Suppressor macrophage treated with lipopolysaccharide for 1 hour (primary cell): Measurements from ENCODE around the gene CUTA.

ENCODE experiments used
- DNase-seq, 3 donors: peaks; one replicate each; pipeline ENCODE4 v3.0.0-alpha.2; 2020 to 2022

CUTA gene

DNA sequence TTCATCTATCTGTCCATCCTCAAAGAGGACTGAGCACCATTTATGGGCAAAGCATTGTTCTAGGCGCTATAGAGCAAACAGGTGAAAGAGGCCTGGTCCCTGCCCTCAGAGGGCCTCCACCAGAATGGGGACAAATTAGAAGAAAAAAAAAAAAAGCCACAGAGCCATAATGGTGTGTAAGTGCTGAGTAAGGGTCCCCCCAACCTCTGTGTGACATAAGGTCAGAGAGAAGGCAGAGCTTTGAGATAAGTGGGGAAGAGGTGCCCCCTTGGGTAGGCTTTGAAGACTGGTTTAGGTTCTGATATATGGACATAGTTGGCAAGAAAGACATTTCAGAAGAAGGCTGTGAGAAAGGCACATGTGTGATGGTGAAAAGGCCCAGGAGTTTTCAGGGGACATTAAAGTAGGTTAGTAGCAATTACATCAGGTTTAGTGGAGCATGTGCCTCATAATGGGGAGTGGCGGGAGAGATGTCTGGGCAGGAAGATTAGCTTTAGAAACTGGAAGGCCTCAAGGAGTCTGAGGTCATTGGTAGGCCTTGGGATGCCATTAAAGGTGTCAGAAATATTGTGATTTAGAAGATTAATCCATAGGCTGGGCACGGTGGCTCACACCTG is 21.2 kb upstream of the CUTA start:
- no peak for DNase-seq

DNA sequence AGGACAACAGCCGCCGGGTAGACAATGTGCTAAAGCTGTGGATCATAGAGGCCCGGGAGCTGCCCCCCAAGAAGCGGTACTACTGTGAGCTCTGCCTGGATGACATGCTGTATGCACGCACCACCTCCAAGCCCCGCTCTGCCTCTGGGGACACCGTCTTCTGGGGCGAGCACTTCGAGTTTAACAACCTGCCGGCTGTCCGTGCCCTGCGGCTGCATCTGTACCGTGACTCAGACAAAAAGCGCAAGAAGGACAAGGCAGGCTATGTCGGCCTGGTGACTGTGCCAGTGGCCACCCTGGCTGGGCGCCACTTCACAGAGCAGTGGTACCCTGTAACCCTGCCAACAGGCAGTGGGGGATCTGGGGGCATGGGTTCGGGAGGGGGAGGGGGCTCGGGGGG is 19.8 kb upstream of the CUTA start:
- DNase-seq = no peak

DNA sequence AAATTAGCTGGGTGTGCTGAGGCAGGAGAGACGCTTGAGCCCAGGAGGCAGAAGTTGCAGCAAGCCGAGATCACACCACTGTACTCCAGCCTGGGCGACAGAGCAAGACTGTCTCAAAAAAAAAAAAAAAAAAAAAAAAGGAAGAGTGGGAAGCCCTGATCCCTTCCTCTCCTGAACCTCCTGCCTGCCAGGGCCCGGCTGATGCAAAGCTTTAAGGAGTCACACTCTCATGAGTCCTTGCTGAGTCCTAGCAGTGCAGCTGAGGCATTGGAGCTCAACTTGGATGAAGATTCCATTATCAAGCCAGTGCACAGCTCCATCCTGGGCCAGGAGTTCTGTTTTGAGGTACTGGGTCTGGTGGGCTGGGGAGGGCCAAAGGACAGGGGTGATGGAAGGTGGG is 17.1 kb upstream of the CUTA start:
- peak; percentile 65 to 79 (median 69) for DNase-seq

DNA sequence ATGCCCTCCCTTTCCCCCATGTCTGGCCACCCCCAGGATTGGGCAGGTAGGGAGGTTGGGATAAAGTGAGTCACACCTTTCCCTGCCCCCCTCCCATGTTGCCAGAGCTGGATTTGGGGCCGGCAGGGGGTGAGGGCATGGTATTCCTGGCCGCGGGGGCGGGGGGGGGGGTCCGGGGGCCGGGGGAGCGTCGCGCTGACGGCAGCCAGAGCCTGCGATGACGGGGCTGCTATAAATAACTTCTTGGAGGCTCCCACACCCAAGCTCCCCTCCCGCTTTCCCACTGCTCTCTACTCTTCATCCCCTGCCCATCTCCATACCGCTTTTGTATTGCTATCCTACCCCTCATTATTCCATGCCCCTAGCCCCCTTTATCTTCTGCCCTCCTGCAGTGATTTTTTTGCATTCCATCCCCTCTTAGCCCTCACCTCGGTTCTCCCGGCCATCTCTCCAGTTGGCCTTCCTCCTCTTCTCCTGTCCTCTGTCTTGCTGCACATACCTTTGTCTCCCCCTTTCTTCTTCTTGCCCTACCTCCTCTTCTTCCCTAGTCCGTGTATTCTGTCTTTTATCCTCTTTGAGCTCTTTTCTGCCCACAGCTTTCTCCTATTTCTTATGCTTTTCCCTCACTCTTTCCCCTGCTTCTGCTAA is 15.8 kb upstream of the CUTA start:
- no peak for DNase-seq

DNA sequence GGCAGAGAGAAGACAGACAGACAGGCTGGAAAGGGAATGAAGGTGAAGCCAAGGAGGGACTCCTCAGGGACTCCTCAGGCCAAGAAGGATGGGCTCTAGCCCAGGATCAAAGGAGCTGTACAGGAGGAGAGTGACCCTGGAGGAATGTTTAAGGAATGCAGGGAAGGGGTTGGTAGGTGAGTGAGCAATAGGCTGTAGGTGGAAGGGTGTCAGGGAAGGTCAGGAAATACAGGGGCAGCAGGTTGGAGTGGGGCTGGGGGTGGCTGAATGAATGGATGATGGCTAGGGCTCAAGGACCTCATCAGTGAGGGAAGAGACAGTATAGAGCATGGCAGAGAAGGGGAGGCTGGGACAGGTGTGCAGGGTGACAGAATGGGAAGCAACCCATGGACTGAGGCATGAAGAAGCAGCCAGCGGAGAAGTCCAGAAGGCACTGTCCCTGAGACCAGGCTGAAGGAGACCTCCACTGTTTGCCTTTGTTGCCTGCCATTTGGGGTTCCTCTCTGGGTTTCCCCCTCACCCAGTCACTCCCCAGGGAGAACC is 15.2 kb upstream of the CUTA start:
- DNase-seq = no peak

GRCh38 chr6:33432546-33432945 is 14.6 kb upstream of the CUTA start:
- no peak for DNase-seq

GRCh38 chr6:33431880-33432541 is 14.1 kb upstream of the CUTA start:
- no peak for DNase-seq

DNA sequence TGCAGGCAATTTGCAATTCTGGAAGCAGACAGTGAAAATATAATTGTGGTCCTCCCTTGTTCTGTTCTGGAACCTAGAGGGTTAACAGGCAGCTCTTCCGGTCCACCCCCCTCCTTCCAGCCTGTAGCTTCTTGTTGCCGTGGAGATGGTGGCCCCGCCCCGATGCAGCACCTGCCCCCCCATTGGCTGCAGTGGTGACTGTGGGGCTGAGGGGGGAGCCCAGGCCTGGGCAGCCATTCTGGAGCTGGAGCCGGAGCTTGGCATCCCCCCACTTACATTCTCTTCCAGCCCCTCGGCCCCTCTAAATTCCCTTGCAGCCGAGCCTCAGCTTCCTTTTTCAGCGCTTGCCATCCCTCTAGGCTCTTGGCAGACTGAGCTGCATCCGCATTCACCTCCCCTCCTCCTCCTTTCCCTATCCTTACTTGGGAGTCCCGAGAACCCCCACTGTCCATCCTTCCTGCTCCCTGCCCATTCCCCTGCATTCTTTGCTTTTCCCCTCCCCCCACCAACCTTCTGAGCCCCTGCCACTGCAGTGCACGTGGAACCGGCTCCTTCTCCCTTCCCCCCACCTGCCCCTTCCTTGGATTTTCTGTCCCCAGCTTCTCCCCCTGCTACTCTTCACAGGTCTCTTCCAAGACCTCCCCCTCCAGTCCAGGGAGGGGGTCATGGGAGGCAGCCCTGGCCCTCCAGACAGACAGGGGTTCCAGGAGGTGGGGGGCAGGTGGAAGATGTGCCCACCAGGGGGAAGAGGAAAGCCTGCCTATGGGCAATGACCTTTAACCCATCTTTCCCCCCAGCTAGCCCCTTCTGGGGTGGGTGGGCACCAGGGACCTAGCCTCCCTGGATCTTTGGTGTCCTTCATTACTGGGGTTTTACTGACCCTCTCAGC is 13.3 kb upstream of the CUTA start:
- peak in 2 of 3 donors; percentile 26 to 47 for DNase-seq

DNA sequence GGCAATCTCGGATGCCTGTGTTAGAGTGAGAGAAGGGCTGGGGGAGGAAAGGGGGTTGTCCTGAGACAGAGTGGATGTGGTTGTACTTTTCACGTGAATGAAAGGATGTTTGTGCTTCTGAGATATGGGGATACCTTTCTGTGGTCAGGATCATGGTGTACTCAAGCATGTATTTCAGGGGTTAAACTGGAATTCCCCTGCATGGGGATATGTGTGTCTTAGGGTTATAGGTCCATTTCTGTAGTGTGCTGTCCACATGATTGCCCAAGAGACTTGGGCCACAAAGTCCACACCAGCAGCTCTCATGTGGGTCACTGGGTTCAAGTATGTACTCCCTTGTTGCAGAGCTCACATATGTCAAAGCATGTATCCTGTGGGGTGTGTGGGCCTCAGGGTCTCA is 12.4 kb upstream of the CUTA start:
- DNase-seq = no peak

GRCh38 chr6:33429750-33430052 is 11.8 kb upstream of the CUTA start:
- DNase-seq = no peak

DNA sequence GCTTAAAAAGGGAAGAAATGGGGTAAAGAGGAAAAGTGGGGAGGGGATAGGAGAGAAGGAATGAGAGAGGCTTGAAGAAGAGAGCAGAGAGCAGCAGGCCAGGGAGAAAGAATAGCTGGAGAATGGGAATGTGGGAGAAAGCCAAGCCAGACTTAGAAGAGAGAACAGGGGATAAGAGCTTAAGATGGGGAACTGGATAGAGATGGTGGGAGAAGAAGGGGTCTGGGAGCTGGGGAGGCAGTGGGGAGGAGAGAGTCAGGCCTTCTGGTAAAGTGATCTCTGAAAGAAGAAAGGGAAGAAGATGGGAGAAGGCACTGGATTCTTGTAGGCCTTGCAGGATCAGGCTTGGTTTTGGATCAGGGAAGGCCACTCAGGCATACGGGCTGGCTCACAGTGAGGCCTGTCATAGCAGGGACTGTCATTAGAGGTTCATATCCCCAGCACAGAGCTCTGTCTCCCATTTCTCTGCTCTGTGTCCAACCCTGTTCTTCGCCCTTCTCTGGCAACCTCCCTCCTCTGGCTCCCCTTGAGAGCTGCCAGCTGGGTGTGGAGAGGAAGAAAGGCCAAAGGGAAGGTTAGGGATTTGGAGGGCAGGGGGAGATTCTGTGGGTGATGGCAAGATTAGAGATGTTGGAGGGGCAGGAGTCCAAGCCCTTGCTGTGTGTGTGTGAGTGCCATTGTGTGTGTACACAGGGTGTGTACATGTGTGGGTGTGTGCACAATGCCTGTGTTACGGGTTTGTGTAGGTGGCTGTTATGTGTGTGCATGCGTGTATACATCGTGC is 11.3 kb upstream of the CUTA start:
- no peak for DNase-seq

DNA sequence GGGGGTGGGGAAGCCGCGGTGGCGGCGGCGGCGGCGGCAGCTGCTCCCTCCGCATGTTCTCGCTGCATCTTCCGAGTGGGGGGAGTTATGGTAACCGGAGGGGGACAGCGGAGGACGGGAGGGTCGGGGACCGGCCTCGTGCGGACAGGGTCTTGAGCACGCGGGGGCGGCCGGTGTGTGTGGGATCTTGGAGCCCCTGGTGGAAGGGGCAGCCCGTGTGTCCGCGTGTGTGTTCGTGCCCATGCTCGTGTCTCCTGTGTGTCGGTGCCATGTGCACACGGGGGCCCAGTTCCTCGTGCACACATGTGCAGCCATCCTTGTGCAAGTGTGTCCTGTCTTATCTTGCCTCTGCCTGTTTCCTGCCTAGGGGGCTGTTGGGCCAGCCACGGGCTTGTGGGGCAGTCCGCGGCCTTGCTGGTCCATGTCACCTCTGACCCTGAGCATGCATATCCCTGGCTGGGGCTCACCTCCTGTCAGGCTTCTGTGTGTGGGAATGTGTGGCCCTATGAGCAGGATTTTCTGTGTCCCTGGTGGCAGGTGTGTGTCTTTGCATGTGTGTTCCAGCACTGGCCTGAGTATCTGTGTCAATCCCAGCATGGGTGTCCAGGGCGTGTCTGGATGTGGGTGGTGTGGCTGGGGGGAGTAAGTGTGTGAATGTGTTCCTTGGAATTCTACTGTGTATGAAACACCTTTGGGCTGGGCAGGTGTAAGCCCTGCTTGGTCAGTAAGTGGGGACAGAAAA is 10.5 kb upstream of the CUTA start:
- DNase-seq = peak in 2 of 3 donors; percentile 28 to 30

DNA sequence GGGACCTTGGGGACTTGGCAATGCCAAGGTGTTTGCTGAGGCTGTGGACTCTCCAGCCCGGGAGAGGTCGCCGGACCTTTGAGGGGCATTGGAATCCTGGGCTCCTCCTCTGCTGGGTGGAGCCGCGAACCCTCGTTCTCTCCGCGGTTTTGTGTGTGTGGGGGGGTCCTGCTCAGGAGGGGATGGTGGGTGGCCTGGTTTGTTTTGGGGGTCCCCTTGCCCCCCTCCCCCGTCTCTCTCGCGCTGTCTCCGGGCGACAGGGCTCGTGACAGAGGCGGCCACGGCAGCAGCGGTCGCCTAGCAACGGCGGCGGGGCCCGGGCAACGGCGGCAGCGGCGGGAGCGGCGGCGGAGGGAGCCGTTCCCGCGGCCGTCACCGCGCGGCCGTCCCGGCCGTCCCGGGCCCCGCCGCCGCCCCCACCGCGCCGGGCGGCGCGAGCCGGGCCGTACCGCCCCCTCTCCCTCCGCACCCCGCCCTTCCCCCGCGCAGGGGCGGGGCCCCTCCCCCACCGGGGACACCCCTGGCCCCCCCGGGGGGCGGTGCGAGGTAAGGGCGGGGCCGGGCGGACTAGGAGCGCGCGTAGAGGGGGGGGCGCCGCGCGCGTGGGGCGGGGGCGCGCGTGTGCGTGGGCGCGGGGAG is 9.8 kb upstream of the CUTA start:
- DNase-seq = peak; percentile 42 to 72 (median 53)

DNA sequence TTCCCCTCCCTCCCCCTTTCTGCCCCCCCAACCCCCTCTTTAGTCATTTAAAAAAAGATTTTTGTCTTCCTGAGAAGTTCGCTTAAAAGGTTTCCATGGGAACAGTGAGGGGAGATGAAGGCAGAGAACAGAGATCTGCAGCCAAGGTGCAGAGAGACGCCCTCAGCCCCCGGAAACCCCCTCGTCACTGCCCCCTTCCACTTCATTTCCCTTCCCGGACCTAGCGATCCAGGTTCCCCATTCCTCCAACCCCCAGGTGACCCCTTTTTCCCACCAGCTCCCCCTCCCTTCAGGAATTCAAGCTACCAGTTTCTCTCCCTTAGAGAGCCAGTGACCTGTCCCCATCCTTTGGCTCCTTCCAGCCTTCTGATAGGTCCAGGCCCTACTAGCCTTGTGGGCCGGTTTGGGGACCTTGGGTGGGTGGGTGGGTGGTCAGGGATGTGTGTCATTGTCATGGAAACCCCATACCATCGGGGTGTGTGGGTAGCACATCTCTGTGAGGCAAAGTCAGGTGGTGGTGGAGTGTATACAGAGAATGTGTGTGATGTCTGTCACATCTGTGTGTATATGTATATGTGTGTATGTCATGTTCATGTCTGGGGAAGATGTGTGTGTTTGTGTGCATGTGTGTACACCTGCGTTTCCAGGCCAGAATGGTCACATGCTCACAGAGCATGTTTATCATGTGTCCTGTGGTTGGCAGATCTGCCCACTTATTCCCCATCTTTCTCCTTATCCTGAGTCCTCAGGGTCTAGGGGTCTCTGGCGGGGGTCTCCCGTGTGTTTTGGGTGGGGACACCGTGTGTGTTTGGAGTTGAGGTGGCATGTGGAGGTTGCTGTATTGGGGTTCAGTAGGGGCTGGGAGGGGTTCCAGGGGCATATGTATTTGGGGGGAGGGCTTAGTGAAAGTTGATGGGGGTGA is 8.9 kb upstream of the CUTA start:
- DNase-seq = peak; percentile 50 to 58 (median 55)

DNA sequence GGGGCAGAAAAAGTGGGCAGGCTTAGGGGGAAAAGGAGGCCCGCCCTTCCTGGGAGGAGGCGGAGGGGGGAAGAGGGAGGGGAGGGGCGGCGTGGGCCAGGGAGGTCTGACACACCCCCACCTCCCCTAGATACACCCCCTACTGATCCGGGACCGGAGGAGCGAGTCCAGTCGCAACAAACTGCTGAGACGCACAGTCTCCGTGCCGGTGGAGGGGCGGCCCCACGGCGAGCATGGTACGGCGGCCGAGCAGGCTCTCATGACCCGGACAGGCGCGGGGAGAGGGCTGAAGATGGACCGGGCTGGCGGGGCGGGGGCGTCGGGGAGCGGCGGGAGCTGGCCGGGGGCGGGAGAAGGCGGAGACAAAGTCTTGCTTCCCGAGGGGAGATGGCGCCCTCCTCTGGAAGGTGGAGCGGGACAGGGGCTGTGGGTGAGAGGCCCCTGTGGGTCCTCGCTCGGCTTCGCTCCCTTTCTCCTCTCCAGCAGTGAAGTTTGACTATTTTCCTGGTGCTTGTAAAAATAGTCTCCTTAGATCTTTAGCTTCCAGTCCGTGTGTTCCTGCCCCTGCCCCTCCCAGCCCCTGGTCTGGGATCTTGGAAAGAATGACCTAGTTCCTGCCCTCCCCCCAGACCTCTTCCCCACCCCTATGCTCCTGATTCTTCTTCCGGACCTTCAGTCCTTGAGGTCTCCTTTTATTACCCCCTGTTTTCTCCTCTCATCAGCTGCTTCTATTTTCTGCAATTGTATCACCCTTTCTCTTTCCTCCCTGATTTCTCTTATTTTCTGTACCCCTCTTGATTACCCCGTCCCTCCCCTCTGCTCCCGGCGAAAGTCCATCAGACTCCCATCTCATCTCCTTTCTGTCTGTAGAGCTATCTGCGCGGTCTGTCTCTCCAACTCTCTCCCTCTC is 8.0 kb upstream of the CUTA start:
- peak; percentile 83 to 94 (median 87) for DNase-seq

GRCh38 chr6:33424855-33425667 is 7.2 kb upstream of the CUTA start:
- DNase-seq = peak in 2 of 3 donors; percentile 28 to 29

- DNase-seq = no peak
Observed at GRCh38 chr6:33423777-33424176, 5.9 kb upstream of the CUTA start.

GRCh38 chr6:33421344-33421643 is 3.4 kb upstream of the CUTA start:
- no peak for DNase-seq
